ENCODE data around the gene OGG1.

Gene OGG1

GRCh38 chr3:9715136-9715535 lies 34.6 kb upstream of the OGG1 start:
- 45% methylated on average over 4 of the region's 4 CpGs for WGBS
- no peak overlapping the region for H3K9ac ChIP-seq (ENCODE audit: low read depth, low read length)
- H3K27ac ChIP-seq (ENCODE audit: low read depth, low read length): no peak overlapping the region
- H3K27me3 ChIP-seq (ENCODE audit: insufficient read depth, low read length): peaks cover 10% of the 10 kb centered on the region; the same call in 1 of the 2 replicates
- no peaks in the 10 kb centered on the region for H3K9me3 ChIP-seq (ENCODE audit: insufficient read depth, low read depth, low read length)
- no peak overlapping the region for H3K4me3 ChIP-seq (ENCODE audit: low read length)
- no peaks in the 10 kb centered on the region for H3K36me3 ChIP-seq (ENCODE audit: insufficient read depth, low read length)
- H3K4me1 ChIP-seq (ENCODE audit: insufficient read depth, low read length): no peaks in the 10 kb centered on the region

GRCh38 chr3:9715764-9716437 lies 33.9 kb upstream of the OGG1 start:
- H3K9ac ChIP-seq (ENCODE audit: low read depth, low read length): no peak overlapping the region
- H3K27me3 ChIP-seq (ENCODE audit: insufficient read depth, low read length): peaks cover 10% of the 10 kb centered on the region; the same call in 1 of the 2 replicates
- no peaks in the 10 kb centered on the region for H3K36me3 ChIP-seq (ENCODE audit: insufficient read depth, low read length)
- no peak overlapping the region for H3K27ac ChIP-seq (ENCODE audit: low read depth, low read length)
- no peaks in the 10 kb centered on the region for H3K9me3 ChIP-seq (ENCODE audit: insufficient read depth, low read depth, low read length)
- WGBS: 64% methylated on average over 6 of the region's 6 CpGs
- H3K4me1 ChIP-seq (ENCODE audit: insufficient read depth, low read length): no peaks in the 10 kb centered on the region
- H3K4me3 ChIP-seq (ENCODE audit: low read length): no peak overlapping the region

- no peak overlapping the region for H3K27ac ChIP-seq (ENCODE audit: low read depth, low read length)
- no peak overlapping the region for H3K4me3 ChIP-seq (ENCODE audit: low read length)
- peaks cover 8% of the 10 kb centered on the region; the same call in 1 of the 2 replicates for H3K27me3 ChIP-seq (ENCODE audit: insufficient read depth, low read length)
- H3K9ac ChIP-seq (ENCODE audit: low read depth, low read length): no peak overlapping the region
- H3K4me1 ChIP-seq (ENCODE audit: insufficient read depth, low read length): no peaks in the 10 kb centered on the region
- H3K36me3 ChIP-seq (ENCODE audit: insufficient read depth, low read length): no peaks in the 10 kb centered on the region
- H3K9me3 ChIP-seq (ENCODE audit: insufficient read depth, low read depth, low read length): no peaks in the 10 kb centered on the region
- WGBS: 87% methylated on average over 4 of the region's 5 CpGs
Measured at GRCh38 chr3:9716801-9717555, 32.8 kb upstream of the OGG1 start.

- 76% methylated on average over 1 of the region's 1 CpG for WGBS
- Histone ChIP-seq H3K9ac (ENCODE audit: low read depth, low read length) (no peak overlapping the region), H3K36me3 (ENCODE audit: insufficient read depth, low read length) (no peaks in the 10 kb centered on the region), H3K27ac (ENCODE audit: low read depth, low read length) (no peak overlapping the region), H3K27me3 (ENCODE audit: insufficient read depth, low read length) (peaks cover 4% of the 10 kb centered on the region; the same call in 1 of the 2 replicates), H3K4me3 (ENCODE audit: low read length) (no peak overlapping the region), H3K4me1 (ENCODE audit: insufficient read depth, low read length) (no peaks in the 10 kb centered on the region), H3K9me3 (ENCODE audit: insufficient read depth, low read depth, low read length) (no peaks in the 10 kb centered on the region)
Measured at GRCh38 chr3:9717563-9717962, 32.2 kb upstream of the OGG1 start.

GRCh38 chr3:9718118-9718517 lies 31.6 kb upstream of the OGG1 start:
- H3K9me3 ChIP-seq (ENCODE audit: insufficient read depth, low read depth, low read length): no peaks in the 10 kb centered on the region
- H3K36me3 ChIP-seq (ENCODE audit: insufficient read depth, low read length): no peaks in the 10 kb centered on the region
- H3K4me1 ChIP-seq (ENCODE audit: insufficient read depth, low read length): no peaks in the 10 kb centered on the region
- H3K9ac ChIP-seq (ENCODE audit: low read depth, low read length): no peak overlapping the region
- no peak overlapping the region for H3K4me3 ChIP-seq (ENCODE audit: low read length)
- 66% methylated on average over 4 of the region's 4 CpGs for whole genome bisulfite sequencing
- no peaks in the 10 kb centered on the region for H3K27me3 ChIP-seq (ENCODE audit: insufficient read depth, low read length)
- no peak overlapping the region for H3K27ac ChIP-seq (ENCODE audit: low read depth, low read length)

GRCh38 chr3:9721015-9721699 lies 28.6 kb upstream of the OGG1 start:
- H3K9ac ChIP-seq (ENCODE audit: low read depth, low read length): no peak overlapping the region
- WGBS: 59% methylated on average over 7 of the region's 7 CpGs

GRCh38 chr3:9721700-9722060 lies 28.1 kb upstream of the OGG1 start:
- no peaks in the 10 kb centered on the region; the same call in 1 of the 2 replicates for H3K4me1 ChIP-seq (ENCODE audit: insufficient read depth, low read length)
- no peaks in the 10 kb centered on the region for H3K36me3 ChIP-seq (ENCODE audit: insufficient read depth, low read length)
- H3K27ac ChIP-seq (ENCODE audit: low read depth, low read length): no peak overlapping the region
- H3K9me3 ChIP-seq (ENCODE audit: insufficient read depth, low read depth, low read length): no peaks in the 10 kb centered on the region
- no peak overlapping the region for H3K4me3 ChIP-seq (ENCODE audit: low read length)
- H3K27me3 ChIP-seq (ENCODE audit: insufficient read depth, low read length): no peaks in the 10 kb centered on the region
- WGBS: 95% methylated on average over 2 of the region's 2 CpGs
- H3K9ac ChIP-seq (ENCODE audit: low read depth, low read length): no peak overlapping the region

More at GRCh38 chr3:9721015-9721699, 28.6 kb upstream of the OGG1 start:
- Histone ChIP-seq H3K4me3 (ENCODE audit: low read length) (no peak overlapping the region), H3K27ac (ENCODE audit: low read depth, low read length) (no peak overlapping the region), H3K27me3 (ENCODE audit: insufficient read depth, low read length) (no peaks in the 10 kb centered on the region), H3K4me1 (ENCODE audit: insufficient read depth, low read length) (no peaks in the 10 kb centered on the region; the same call in 1 of the 2 replicates), H3K36me3 (ENCODE audit: insufficient read depth, low read length) (no peaks in the 10 kb centered on the region), H3K9me3 (ENCODE audit: insufficient read depth, low read depth, low read length) (no peaks in the 10 kb centered on the region)

GRCh38 chr3:9725775-9726515 lies 23.8 kb upstream of the OGG1 start:
- Histone ChIP-seq H3K27me3 (ENCODE audit: insufficient read depth, low read length) (no peaks in the 10 kb centered on the region), H3K36me3 (ENCODE audit: insufficient read depth, low read length) (no peaks in the 10 kb centered on the region), H3K9me3 (ENCODE audit: insufficient read depth, low read depth, low read length) (no peaks in the 10 kb centered on the region), H3K9ac (ENCODE audit: low read depth, low read length) (no peak overlapping the region), H3K4me3 (ENCODE audit: low read length) (no peak overlapping the region), H3K4me1 (ENCODE audit: insufficient read depth, low read length) (no peaks in the 10 kb centered on the region; the same call in 1 of the 2 replicates), H3K27ac (ENCODE audit: low read depth, low read length) (no peak overlapping the region)
- 95% methylated on average over 4 of the region's 4 CpGs for WGBS

- Histone ChIP-seq H3K9ac (ENCODE audit: low read depth, low read length) (no peak overlapping the region), H3K4me3 (ENCODE audit: low read length) (peak overlapping the region; percentile 47), H3K27me3 (ENCODE audit: insufficient read depth, low read length) (no peaks in the 10 kb centered on the region), H3K9me3 (ENCODE audit: insufficient read depth, low read depth, low read length) (no peaks in the 10 kb centered on the region), H3K36me3 (ENCODE audit: insufficient read depth, low read length) (no peaks in the 10 kb centered on the region), H3K4me1 (ENCODE audit: insufficient read depth, low read length) (no peaks in the 10 kb centered on the region; the same call in 1 of the 2 replicates), H3K27ac (ENCODE audit: low read depth, low read length) (no peak overlapping the region)
- WGBS: 13% methylated on average over 11 of the region's 11 CpGs
Measured at GRCh38 chr3:9727041-9727595, 22.6 kb upstream of the OGG1 start.

- H3K4me3 ChIP-seq (ENCODE audit: low read length): no peak overlapping the region
- H3K4me1 ChIP-seq (ENCODE audit: insufficient read depth, low read length): peaks cover 4% of the 10 kb centered on the region; the same call in 1 of the 2 replicates
- H3K9ac ChIP-seq (ENCODE audit: low read depth, low read length): no peak overlapping the region
- H3K27ac ChIP-seq (ENCODE audit: low read depth, low read length): no peak overlapping the region
- no peaks in the 10 kb centered on the region for H3K36me3 ChIP-seq (ENCODE audit: insufficient read depth, low read length)
- H3K27me3 ChIP-seq (ENCODE audit: insufficient read depth, low read length): no peaks in the 10 kb centered on the region
- 84% methylated on average over 2 of the region's 2 CpGs for WGBS
- H3K9me3 ChIP-seq (ENCODE audit: insufficient read depth, low read depth, low read length): no peaks in the 10 kb centered on the region
Measured at GRCh38 chr3:9727743-9728142, 22.0 kb upstream of the OGG1 start.

Data from HUES64 (cell line).